GM18868 (cell line): ENCODE data around the gene HLA-DPB1.

Source experiments
- ATAC-seq: cut with Tn5 transposase; IDR thresholded peaks from one replicate; pipeline ENCODE4 v1.9.1; 2021; ENCODE audit warnings: mild to moderate bottlenecking, moderate library complexity; ENCODE audit not compliant: unreplicated experiment

Gene HLA-DPB1

DNA sequence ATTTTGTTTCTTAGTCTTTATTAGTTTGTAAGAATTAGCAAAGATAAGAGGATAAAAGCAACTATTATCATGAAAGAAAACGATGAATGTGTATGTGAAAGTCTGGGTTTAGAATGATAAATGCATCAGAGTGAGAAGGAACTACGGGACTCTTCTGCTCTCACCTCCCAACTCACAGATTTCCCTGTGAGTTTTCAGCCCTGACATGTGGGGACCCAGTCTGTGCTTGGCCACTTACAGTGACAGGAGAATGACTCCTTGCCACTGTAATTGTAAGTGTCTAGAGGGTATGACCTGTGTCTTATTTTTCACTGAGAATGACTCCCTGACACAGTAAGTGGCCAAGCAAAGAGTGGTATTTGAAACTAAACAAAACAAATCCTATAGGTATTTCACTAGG lies 4.9 kb upstream of the HLA-DPB1 start:
- ATAC-seq = no peak

GRCh38 chr6:33071569-33071968 lies 4.2 kb upstream of the HLA-DPB1 start:
- no peak for ATAC-seq

- no peak for ATAC-seq
Measured at GRCh38 chr6:33072508-33073100, 3.2 kb upstream of the HLA-DPB1 start.

DNA sequence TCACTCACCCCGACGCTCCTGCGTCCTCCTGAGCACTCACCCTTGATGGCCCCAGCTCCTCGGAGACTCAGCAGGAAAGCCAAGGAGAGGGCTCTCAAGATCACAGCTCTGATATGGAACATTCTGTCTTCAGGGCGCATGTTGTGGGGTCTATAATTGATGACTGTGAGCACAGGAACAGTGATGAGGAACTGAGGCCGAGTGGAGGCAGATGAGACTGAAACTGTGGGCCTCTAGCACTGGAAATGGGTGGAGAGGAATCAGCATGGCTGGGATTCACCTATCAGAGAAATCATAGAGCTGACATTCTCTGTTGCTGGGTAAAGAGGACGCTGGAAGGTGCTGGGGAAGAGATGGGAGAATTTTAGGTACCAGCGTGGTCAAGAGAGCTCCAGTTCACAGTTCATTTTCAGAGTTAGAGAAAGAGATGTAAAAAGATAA lies 2.3 kb upstream of the HLA-DPB1 start, which contains the start of gene HLA-DPA1:
HLA-DPA1 (minus strand) TSS at position 219 of the 441 bp plus-strand sequence.
- ATAC-seq = peak; percentile 81

- no peak for ATAC-seq
Measured at GRCh38 chr6:33075208-33075567, 602 bp upstream of the HLA-DPB1 start.

GRCh38 chr6:33076406-33076934 lies 680 bp downstream of the HLA-DPB1 start:
- no peak for ATAC-seq

DNA sequence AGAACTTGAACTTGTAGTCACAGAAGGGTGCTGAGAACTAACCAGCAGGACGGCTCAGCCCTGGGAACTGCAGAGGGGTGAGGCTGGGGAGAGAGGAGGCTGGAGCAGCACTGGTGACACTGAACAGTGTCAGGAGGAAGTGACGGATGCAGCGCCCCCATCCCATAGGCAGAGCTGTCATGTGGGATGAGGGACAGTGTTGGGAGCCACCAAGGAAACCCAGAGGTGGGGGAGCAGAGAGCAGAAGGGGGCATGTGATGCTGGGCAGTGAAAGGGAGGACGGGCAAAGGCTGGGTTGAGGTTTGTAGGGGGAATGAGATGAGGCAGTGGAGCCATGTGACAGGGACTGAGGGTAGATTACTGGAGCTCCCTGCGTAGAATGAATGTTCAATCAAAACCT lies 2.1 kb downstream of the HLA-DPB1 start:
- ATAC-seq = no peak

DNA sequence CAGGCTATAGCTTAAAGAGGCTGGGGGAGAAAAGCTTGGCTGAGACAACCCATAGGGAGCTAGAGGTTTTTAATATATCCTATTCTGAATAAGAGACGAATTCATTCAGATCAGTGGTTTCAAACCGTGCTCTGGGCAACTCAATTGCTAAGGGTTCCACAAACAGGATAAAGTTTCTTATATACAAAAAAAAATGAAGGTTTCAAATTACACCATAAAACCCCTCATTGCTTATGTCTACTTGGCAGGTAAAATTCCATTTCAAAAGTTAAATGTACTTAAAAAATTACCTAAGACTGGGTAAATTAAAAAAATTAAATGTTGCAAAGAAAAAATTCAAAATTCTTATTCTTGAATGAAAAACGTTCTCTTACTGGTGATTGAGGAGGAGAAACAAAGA lies 2.7 kb downstream of the HLA-DPB1 start:
- ATAC-seq = no peak

GRCh38 chr6:33078919-33079521 lies 3.2 kb downstream of the HLA-DPB1 start:
- no peak for ATAC-seq

DNA sequence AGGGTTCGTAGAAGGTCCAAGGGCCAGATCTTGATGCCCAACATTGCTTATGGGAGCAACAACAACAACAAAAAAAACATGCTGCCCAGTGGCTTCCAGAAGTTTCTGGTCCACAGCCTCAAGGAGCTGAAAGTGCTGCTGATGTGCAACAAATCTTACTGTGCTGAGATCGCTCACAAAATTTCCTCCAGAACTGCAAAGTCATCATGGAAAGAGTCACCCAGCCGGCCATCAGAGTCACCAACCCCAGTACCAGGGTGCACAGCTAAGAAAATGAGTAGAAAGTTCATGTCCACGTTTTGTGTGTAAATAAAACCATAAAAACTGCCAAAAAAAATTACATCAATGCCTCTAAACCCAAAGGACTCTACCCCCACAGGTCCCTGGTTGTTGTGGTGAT lies 3.8 kb downstream of the HLA-DPB1 start:
- ATAC-seq = no peak

DNA sequence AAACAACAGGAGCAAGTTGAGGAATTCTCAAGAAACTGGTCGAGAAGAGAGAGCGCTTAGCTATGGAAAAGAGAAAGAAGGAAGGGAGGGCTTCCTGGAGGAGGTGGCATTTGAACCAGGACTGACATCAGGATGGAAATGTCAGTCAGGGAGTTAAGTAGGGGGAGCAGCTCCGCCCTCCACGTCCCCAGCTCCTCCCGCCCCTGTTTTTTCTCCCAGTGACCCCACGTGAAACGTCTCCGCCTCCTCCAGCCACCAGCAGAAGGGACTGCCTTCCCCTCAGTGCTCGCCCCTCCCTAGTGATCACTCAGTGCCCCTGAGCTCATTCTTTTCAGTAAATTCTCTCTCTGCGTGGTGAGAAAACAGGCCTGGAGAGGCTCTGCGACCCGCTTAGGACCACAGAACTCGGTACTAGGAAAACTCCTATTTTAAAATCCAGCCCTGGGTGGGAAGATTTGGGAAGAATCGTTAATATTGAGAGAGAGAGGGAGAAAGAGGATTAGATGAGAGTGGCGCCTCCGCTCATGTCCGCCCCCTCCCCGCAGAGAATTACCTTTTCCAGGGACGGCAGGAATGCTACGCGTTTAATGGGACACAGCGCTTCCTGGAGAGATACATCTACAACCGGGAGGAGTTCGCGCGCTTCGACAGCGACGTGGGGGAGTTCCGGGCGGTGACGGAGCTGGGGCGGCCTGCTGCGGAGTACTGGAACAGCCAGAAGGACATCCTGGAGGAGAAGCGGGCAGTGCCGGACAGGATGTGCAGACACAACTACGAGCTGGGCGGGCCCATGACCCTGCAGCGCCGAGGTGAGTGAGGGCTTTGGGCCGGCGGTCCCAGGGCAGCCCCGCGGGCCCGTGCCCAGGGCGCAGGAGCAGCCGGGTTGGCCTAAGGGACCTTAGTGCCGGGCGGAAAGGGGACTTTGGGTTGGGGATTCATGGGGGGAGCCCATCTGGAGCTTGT lies 4.6 kb downstream of the HLA-DPB1 start:
- ATAC-seq = no peak

- ATAC-seq = no peak
Measured at GRCh38 chr6:33081098-33081824, 5.5 kb downstream of the HLA-DPB1 start.

- ATAC-seq = no peak
Measured at GRCh38 chr6:33082702-33083101, 6.9 kb downstream of the HLA-DPB1 start.

GRCh38 chr6:33085627-33086026 lies 9.8 kb downstream of the HLA-DPB1 start:
- ATAC-seq = no peak

DNA sequence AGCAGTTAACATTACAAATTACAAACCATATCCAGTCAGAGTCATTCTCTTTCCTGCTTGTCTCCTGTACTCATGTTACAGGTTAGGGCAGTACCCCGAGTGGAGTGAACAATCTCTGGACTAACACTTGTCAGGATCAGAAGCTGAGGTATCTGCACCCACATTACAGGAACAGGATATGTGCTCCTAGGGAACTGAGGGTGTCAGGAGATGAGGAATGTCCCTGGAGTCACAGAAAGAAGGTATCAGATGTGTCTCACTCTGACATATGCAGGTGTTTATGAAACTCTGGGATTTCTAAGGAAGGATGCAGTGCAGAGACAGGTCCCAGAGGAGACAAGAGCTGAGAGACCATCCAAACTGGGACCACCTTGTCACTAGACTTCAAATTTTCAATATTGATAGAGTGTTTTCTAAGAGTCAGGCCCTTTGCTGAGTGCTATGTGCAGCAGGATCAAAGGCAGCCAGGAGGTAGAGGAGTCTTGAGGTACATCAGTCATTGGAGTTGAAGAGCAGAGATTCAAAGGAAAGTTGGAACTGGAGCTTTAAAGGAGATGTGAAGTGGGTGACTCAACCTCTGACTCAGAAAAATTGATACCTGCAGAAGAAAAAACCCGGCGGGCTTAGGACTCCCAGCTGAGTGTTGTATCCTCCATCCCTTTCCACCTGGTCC lies 12.6 kb downstream of the HLA-DPB1 start:
- ATAC-seq = no peak

DNA sequence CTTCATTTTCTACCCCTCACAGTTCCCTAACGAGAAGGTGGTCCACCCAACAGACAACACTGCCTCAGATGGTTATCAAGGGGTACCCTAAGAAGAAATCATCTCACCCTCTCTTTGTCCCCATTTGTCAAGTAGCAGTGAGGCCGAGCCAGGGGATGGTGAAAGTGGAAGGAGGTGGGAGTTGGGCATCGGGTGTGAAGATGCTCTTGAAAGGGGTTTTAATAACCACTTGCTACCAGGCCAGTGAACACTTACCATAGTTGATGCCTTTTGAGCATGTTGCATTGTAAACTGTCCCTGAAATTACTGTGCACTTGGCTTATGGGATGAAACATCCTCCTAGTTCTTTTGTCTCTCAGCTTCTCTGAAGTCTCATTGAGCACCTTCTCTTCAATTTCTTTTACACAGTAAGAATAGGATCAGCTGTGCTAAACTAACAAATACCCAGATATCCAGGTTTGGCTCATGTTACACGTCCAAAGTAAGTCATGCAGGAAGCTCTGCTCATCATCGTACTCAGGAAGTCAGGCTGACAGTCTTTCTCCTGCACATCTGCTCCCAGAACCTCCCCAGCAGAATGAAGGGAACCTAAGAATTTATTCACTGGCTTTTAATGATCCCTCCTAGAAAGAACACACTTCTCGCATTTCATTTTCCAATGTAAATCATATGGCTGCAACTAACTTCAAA lies 13.3 kb downstream of the HLA-DPB1 start:
- no peak for ATAC-seq

DNA sequence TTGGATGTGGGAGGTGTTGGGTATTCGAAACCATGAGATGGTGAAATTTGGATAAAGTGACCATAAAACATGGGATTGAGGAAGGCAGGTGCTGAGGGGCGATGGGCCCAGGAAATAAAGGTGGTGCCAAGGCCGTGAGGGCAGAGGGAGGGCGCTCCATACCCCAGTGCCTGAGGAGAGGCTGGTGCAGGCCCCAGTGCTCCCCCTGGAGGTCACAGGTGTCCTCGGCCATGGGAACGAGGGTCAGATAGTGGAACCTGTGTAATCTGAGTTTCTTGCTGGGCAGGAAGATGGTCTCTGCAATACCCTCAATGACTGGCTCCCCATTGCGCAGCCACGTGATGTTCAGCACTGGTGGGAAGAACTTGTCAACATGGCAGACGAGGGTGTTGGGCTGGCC lies 16.2 kb downstream of the HLA-DPB1 start:
- ATAC-seq = no peak

- ATAC-seq = no peak
Measured at GRCh38 chr6:33092385-33092784, 16.6 kb downstream of the HLA-DPB1 start.

DNA sequence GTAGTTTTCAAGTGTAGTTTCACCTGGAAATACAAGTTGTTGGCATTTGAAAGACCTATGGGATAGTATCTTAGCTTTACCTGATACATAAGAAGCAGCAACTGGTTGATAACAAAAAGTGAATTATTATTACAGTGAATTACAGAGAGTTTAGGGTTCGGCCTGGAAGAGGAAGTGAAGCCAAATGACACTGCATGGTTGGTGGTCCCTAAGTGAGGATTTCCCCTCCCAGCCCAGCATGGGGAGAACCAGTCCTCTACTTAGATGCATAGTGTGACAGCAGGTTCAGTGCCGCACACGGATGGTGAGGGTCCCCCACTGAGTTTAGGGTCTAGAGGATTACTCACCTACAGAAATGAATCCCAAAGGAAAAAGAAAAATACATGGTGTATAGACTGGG lies 18.1 kb downstream of the HLA-DPB1 start:
- no peak for ATAC-seq

DNA sequence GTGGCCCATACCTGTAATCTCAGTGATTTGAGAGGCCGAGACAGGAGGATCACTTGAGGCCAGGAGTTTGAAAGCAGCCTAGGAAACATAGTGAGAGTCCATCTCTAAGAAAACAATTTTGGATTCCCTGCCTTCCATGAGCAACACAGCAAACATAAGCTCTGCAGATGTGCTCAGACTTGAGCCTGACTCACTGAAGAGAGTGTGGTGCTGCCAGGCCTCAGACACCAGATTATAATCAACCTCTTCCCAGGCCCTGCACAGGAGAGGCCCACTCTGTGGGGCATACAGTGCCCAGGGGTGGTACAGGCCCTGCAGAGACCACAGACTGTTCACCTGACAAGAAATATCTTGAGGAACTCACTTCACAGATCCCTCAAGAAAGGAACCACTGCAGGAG lies 19.9 kb downstream of the HLA-DPB1 start:
- no peak for ATAC-seq
